HepG2 (cell line): ENCODE results near the gene ESYT3. TPM values are rescaled to one million over a fixed set of nuclear protein-coding genes. Genes with fewer than 3 reads are reported as not detected.

Experiments
- CBX2 ChIP-seq, 2 experiments: fragments of 200-600 bp in 1 of 2; sonication (generic); formaldehyde crosslinking in 1 of 2; IDR thresholded peaks; 2 replicates each; pipeline versions ENCODE4 v1.7.0 to v1.8.1; 2018 to 2022; ENCODE audit warnings: low read depth in 2 of 2, low read length in 1 of 2, mild to moderate bottlenecking in 1 of 2, missing genetic modification reagents in 1 of 2
- FOXJ3 ChIP-seq: sonication (generic); formaldehyde crosslinking; IDR thresholded peaks from 2 replicates; pipeline ENCODE4 v1.4.0; 2020; ENCODE audit warnings: missing genetic modification reagents, mild to moderate bottlenecking, borderline replicate concordance
- KAT8 ChIP-seq: IDR thresholded peaks from 2 replicates; pipeline ENCODE4 v1.6.1; 2016; ENCODE audit warnings: missing genetic modification reagents, missing compliant biosample characterization
- NCOR1 ChIP-seq: fragments of 200-600 bp; sonication (generic); IDR thresholded peaks from 2 replicates; pipeline ENCODE4 v1.7.0; 2017; ENCODE audit warnings: antibody characterized with exemption, low read length, borderline replicate concordance
- NFIC ChIP-seq: IDR thresholded peaks from 2 replicates; pipeline ENCODE4 v1.6.1; 2012; ENCODE audit warnings: mild to moderate bottlenecking, low read length, inconsistent platforms
- NFYB ChIP-seq: sonication (generic); formaldehyde crosslinking; IDR thresholded peaks from 2 replicates; pipeline ENCODE4 v1.4.0; 2020; ENCODE audit warnings: missing genetic modification reagents
- RXRB ChIP-seq: IDR thresholded peaks from 2 replicates; pipeline ENCODE4 v1.6.1; 2016; ENCODE audit warnings: borderline replicate concordance, missing genetic modification reagents, missing compliant biosample characterization
- SP5 ChIP-seq: IDR thresholded peaks from 2 replicates; pipeline ENCODE4 v1.6.1; 2016; ENCODE audit warnings: low read depth, borderline replicate concordance
- ZBTB42 ChIP-seq: sonication (generic); formaldehyde crosslinking; IDR thresholded peaks from 2 replicates; pipeline ENCODE4 v1.5.0; 2020; ENCODE audit warnings: mild to moderate bottlenecking, missing genetic modification reagents
- ZKSCAN8 ChIP-seq: IDR thresholded peaks from 2 replicates; pipeline ENCODE4 v1.6.1; 2016; ENCODE audit warnings: borderline replicate concordance, missing genetic modification reagents, missing compliant biosample characterization
- ZNF136 ChIP-seq: sonication (generic); formaldehyde crosslinking; IDR thresholded peaks from 2 replicates; pipeline ENCODE4 v1.8.1; 2022; ENCODE audit warnings: low read depth, mild to moderate bottlenecking, moderate library complexity, missing genetic modification reagents
- ZNF17 ChIP-seq: sonication (generic); formaldehyde crosslinking; IDR thresholded peaks from 2 replicates; pipeline ENCODE4 v1.5.0; 2020; ENCODE audit warnings: mild to moderate bottlenecking, missing genetic modification reagents
- ZNF180 ChIP-seq: sonication (generic); formaldehyde crosslinking; IDR thresholded peaks from 2 replicates; pipeline ENCODE4 v1.4.0; 2020; ENCODE audit warnings: low read depth, missing genetic modification reagents, borderline replicate concordance
- ZNF235 ChIP-seq: sonication (generic); formaldehyde crosslinking; IDR thresholded peaks from 2 replicates; pipeline ENCODE4 v1.8.1; 2023; ENCODE audit warnings: mild to moderate bottlenecking, missing genetic modification reagents, borderline replicate concordance
- ZNF282 ChIP-seq: fragments of 450-650 bp; IDR thresholded peaks from 2 replicates; pipeline ENCODE4 v1.6.1; 2018; ENCODE audit not compliant: partially characterized antibody
- ZNF292 ChIP-seq: sonication (generic); formaldehyde crosslinking; IDR thresholded peaks from 2 replicates; pipeline ENCODE4 v1.8.1; 2022; ENCODE audit warnings: mild to moderate bottlenecking, low read depth, missing genetic modification reagents, borderline replicate concordance
- ZNF614 ChIP-seq: IDR thresholded peaks from 2 replicates; pipeline ENCODE4 v1.6.1; 2018; ENCODE audit warnings: missing biosample characterization, missing genetic modification reagents, inconsistent platforms, borderline replicate concordance
- ZSCAN29 ChIP-seq: sonication (generic); formaldehyde crosslinking; conservative IDR thresholded peaks from 2 replicates; pipeline ENCODE4 v1.4.0; 2020; ENCODE audit warnings: mild to moderate bottlenecking, missing genetic modification reagents
- polyA plus RNA-seq, 8 experiments: library from polyadenylated mRNA; depleted of rRNA in 3 of 8; stranded (reverse) in 7 of 8; unstranded in 1 of 8; fragments of >200 nt; fragmentation: Illumina TruSeq in 4 of 8; extraction: Trizol in 4 of 8; gene quantifications; 2 replicates each; pipeline versions ENCODE4 v1.2.1 to v1.2.3, GENCODE V29; 2011 to 2016; ENCODE audit warnings: low read depth in 4 of 8, missing spikeins in 1 of 8, mixed read lengths in 1 of 8; ENCODE audit not compliant: insufficient read depth in 1 of 8
- total RNA-seq, 5 experiments: library from RNA; depleted of rRNA; stranded (reverse); fragments of >200 nt; fragmentation: Illumina TruSeq; extraction: Trizol; gene quantifications; 2 replicates each; pipeline ENCODE4 v1.2.3, GENCODE V29; 2016; ENCODE audit warnings: low read depth in 1 of 5
- TF ChIP-seq, protein P1 (sequence below): fragments of 450-650 bp; IDR thresholded peaks from 2 replicates; pipeline ENCODE4 v1.6.1; 2017; ENCODE audit warnings: mild to moderate bottlenecking
- TF ChIP-seq, protein P2 (sequence below): sonication (generic); formaldehyde crosslinking; IDR thresholded peaks from 2 replicates; pipeline ENCODE4 v1.8.1; 2023; ENCODE audit warnings: missing genetic modification reagents, inconsistent platforms, borderline replicate concordance
- TF ChIP-seq, protein P3 (sequence below): fragments of 450-650 bp; IDR thresholded peaks from 2 replicates; pipeline ENCODE4 v1.6.1; 2016
- TF ChIP-seq, protein P4 (sequence below): sonication (generic); formaldehyde crosslinking; IDR thresholded peaks from 2 replicates; pipeline ENCODE4 v1.9.0; 2022; ENCODE audit warnings: missing genetic modification reagents, mild to moderate bottlenecking, borderline replicate concordance

ESYT3 gene
- total and polyA plus RNA-seq, 2 of the 13 experiments (the other 11 are each of a cell fraction or from before 2014, with no cell fraction given): 1.5 to 4.1 TPM

DNA sequence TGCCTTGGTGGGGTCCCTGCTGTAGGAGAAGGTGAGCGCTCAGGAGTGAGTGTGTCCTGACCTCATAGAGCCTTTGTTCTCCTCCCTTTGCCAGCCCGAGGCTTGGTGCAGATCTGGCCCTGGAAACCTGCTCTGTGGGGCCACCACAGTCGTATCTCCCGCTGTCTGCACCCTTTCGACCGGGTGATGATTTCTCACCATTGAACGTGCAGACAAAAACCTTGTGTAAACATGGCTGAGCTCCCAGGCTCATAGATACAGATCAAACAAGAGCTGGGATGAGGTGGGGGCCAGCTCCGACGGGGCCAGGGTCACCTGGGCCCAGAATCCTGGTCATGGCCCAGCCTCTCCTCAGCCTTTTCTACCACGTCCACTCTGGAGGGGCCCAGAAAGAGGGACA lies 34.6 kb upstream of the ESYT3 start (continued):
- TF ChIP-seq, protein P1, sequence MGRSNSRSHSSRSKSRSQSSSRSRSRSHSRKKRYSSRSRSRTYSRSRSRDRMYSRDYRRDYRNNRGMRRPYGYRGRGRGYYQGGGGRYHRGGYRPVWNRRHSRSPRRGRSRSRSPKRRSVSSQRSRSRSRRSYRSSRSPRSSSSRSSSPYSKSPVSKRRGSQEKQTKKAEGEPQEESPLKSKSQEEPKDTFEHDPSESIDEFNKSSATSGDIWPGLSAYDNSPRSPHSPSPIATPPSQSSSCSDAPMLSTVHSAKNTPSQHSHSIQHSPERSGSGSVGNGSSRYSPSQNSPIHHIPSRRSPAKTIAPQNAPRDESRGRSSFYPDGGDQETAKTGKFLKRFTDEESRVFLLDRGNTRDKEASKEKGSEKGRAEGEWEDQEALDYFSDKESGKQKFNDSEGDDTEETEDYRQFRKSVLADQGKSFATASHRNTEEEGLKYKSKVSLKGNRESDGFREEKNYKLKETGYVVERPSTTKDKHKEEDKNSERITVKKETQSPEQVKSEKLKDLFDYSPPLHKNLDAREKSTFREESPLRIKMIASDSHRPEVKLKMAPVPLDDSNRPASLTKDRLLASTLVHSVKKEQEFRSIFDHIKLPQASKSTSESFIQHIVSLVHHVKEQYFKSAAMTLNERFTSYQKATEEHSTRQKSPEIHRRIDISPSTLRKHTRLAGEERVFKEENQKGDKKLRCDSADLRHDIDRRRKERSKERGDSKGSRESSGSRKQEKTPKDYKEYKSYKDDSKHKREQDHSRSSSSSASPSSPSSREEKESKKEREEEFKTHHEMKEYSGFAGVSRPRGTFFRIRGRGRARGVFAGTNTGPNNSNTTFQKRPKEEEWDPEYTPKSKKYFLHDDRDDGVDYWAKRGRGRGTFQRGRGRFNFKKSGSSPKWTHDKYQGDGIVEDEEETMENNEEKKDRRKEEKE: no peak
- TF ChIP-seq, protein P2, sequence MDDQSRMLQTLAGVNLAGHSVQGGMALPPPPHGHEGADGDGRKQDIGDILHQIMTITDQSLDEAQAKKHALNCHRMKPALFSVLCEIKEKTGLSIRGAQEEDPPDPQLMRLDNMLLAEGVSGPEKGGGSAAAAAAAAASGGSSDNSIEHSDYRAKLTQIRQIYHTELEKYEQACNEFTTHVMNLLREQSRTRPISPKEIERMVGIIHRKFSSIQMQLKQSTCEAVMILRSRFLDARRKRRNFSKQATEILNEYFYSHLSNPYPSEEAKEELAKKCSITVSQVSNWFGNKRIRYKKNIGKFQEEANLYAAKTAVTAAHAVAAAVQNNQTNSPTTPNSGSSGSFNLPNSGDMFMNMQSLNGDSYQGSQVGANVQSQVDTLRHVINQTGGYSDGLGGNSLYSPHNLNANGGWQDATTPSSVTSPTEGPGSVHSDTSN (CRISPR knock-in tag): no peak
- TF ChIP-seq ZNF614: no peak
- no peak for TF ChIP-seq CBX2 (IDR thresholded peaks at IDR 0.05; ENCODE audit: low read depth, low read length)
- TF ChIP-seq CBX2 (CRISPR knock-in tag; IDR thresholded peaks at IDR 0.05; ENCODE audit: low read depth): no peak
- no peak for TF ChIP-seq SP5 (CRISPR knock-in tag)
- TF ChIP-seq, protein P3, sequence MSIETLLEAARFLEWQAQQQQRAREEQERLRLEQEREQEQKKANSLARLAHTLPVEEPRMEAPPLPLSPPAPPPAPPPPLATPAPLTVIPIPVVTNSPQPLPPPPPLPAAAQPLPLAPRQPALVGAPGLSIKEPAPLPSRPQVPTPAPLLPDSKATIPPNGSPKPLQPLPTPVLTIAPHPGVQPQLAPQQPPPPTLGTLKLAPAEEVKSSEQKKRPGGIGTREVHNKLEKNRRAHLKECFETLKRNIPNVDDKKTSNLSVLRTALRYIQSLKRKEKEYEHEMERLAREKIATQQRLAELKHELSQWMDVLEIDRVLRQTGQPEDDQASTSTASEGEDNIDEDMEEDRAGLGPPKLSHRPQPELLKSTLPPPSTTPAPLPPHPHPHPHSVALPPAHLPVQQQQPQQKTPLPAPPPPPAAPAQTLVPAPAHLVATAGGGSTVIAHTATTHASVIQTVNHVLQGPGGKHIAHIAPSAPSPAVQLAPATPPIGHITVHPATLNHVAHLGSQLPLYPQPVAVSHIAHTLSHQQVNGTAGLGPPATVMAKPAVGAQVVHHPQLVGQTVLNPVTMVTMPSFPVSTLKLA: no peak
- no peak for TF ChIP-seq ZSCAN29 (CRISPR knock-in tag)
- no peak for TF ChIP-seq KAT8 (CRISPR knock-in tag)
- TF ChIP-seq ZBTB42 (CRISPR knock-in tag): no peak
- no peak for TF ChIP-seq NFYB (CRISPR knock-in tag)
- no peak for TF ChIP-seq ZNF136 (CRISPR knock-in tag)
- no peak for TF ChIP-seq ZNF282
- TF ChIP-seq ZNF180 (CRISPR knock-in tag): no peak
- TF ChIP-seq NFIC: no peak; the same call in 1 of the 2 replicates
- TF ChIP-seq, protein P4, sequence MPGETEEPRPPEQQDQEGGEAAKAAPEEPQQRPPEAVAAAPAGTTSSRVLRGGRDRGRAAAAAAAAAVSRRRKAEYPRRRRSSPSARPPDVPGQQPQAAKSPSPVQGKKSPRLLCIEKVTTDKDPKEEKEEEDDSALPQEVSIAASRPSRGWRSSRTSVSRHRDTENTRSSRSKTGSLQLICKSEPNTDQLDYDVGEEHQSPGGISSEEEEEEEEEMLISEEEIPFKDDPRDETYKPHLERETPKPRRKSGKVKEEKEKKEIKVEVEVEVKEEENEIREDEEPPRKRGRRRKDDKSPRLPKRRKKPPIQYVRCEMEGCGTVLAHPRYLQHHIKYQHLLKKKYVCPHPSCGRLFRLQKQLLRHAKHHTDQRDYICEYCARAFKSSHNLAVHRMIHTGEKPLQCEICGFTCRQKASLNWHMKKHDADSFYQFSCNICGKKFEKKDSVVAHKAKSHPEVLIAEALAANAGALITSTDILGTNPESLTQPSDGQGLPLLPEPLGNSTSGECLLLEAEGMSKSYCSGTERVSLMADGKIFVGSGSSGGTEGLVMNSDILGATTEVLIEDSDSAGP: no peak
- TF ChIP-seq NCOR1: no peak
- TF ChIP-seq ZNF235 (CRISPR knock-in tag): no peak
- peak; percentile 32; the same call in 1 of the 2 replicates for TF ChIP-seq RXRB (CRISPR knock-in tag)
- no peak for TF ChIP-seq ZNF17 (CRISPR knock-in tag)
- TF ChIP-seq ZKSCAN8 (CRISPR knock-in tag): no peak
- peak; percentile 53; the same call in 1 of the 2 replicates for TF ChIP-seq FOXJ3
- TF ChIP-seq ZNF292 (CRISPR knock-in tag): no peak
